ACHN (cell line): ENCODE data around the gene PRMT9.

Experiments
- DNase-seq: peaks from one replicate; pipeline ENCODE4 v3.0.0-alpha.2; 2015
- in situ Hi-C: cut with HindIII; loops from 2 replicates; pipeline ENCODE4 v1.10.0; 2017; ENCODE audit warnings: low sequenced_read_pairs, low pct_ligation_motif_present, low pct_unique_long_range_greater_than_20kb

Gene PRMT9

GRCh38 chr4:147689067-147689466 lies 5.1 kb upstream of the PRMT9 start:
- in situ Hi-C loops: no loop called here
- no peak for DNase-seq

DNA sequence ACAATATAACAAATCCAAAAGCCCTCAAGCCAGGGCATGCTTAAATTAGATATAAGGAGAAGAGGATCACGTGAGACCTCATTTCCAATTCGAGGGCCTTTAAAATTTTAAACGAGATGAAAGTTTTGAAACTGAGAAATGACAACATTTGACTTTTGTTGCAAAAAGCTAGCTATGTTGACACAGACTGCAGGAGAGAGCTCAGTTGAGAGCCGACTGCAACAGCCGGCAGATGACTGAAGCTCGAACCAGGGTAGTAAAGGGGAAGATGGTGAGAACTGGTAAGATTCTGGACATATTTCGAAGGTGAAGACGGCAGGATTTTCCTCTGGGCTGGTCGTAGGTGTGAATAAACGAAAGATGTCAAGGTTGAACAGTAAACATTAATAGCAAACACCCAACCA lies 773 bp downstream of the PRMT9 start:
- in situ Hi-C loops: no loop called here
- peak; percentile 11 for DNase-seq

DNA sequence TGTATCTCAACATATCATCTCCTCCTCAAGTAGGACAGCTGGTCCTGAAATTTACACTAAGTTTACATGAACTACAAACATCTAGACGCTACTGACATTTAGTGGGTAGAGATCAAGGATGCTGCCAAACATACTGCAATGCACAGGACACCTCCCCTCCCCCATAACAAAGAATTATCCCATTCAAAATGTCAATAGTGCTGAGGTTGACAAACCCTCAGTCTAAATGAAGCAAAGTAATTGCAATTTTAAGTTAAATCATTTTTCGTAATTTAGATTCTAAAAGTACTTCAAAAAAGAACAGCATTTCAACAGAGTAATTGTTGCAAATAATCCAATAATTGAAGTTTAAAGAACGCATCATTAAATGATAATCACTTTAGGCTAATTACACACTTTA lies 1.2 kb downstream of the PRMT9 start:
- no peak for DNase-seq
- in situ Hi-C loops: no loop called here

DNA sequence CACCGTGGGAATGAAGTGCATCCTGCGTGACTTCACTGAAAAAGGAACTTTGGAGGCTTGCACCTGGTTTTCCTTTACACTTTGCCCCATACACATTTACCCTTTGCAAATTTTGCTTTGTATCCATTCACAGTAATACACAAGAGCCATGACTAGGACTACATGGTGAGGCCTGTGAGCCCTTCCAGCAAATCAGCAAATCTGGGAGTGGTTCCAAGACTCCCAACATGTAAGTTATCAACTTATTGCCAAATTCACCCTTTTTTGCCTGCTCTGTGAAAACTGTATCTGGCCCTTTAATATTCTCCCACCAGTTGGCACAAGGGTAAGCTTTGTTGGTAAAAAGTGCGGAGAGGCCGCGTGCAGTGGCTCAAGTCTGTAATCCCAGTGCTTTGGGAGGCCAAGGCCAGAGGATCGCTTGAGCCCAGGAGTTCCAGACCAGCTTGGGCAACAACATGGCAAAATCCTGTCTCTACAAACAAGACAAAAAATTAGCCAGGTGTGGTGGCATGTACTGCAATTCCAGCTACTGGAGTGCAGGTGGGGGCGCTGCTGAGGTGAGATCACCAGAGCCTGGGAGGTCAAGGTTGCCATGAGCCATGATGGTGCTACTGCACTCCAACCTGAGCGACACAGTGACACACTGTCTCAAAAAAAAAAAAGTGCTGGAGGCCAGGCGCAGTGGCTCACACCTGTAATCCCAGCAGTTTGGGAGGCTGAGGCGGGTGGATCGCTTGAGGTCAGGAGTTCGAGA lies 5.0 kb downstream of the PRMT9 start:
- in situ Hi-C loops: no loop called here
- DNase-seq: no peak

- DNase-seq: no peak
- in situ Hi-C loops: no loop called here
Measured at GRCh38 chr4:147678106-147678505, 5.9 kb downstream of the PRMT9 start.

DNA sequence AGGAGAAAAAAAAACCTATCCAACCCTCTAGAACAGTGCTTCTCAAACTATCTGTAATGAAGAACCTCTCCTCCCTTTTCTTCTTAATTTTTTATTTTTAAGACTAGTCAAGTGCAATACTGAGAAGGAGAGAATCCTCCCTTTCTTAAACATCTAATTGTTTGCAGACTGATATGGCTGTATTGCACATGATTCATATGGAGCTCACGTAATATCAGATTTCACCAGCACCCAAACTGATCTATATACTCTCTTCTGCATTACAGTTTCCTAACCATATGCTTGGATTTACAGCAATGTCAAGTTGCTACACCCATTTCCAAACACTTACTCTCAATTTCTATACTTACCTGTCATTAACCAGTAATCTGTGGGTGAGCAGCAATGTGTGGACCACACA lies 9.5 kb downstream of the PRMT9 start:
- no peak for DNase-seq
- in situ Hi-C loops: no loop called here

- in situ Hi-C loops: no loop called here
- DNase-seq: no peak
Measured at GRCh38 chr4:147674073-147674472, 9.9 kb downstream of the PRMT9 start.

DNA sequence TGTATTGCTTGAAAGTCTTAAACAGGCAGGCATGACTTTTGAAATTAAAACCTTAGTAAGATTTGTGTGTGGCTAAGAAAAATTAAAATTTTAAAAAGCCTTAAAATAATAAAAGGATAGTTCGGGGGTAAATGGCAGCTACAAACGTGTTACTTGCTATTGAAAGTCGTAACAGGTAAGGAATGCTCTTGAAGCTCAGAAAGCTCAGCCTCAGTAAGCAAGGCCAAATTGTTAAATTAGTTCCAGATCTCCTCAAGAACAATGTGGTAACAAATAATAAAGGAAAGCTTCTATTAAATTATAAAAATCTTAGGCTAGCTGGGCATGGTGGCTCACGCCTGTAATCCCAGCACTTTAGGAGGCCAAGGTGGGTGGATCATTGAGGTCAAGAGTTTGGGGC lies 25.5 kb downstream of the PRMT9 start:
- in situ Hi-C loops: no loop called here
- DNase-seq: no peak

DNA sequence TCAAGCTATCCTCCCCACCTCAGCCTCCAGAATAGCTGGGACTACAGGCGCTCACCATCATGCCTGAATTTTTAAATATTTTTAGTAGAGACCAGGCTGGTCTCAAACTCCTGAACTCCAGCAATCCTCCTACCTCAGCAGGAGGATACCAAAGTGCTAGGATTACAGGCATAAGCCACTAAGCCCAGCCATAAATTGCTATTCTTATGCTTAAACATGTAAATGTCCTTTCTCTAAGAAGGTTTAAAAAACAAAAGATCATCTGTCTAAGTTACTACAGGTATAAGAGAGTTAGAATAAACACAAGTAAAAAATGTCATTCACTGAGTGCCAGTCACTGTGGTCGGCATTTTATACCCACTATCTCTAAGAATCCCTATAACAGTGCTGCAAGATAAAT lies 28.3 kb downstream of the PRMT9 start:
- in situ Hi-C loops: no loop called here
- no peak for DNase-seq

DNA sequence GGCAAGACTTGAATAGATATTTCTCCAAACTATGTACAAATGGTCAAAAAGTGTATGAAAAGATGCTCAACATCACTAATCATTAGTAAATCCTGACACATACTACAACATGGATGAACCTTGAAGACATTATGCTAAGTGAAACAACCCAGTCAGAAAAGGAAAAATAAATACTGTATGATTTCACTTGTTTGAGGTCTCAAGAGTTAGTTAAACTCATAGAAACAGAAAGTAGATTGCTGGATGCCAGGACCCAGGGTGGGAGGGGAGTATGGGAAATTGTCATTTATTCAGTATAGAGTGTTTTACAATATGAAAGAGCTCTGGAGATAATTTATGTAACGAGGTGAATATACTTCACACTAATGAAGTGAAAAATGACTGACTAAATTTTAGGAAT lies 32.4 kb downstream of the PRMT9 start:
- in situ Hi-C loops: no loop called here
- no peak for DNase-seq

- in situ Hi-C loops: no loop called here
- no peak for DNase-seq
Measured at GRCh38 chr4:147648656-147649055, 35.3 kb downstream of the PRMT9 start.

- in situ Hi-C loops: no loop called here
- no peak for DNase-seq
Measured at GRCh38 chr4:147645099-147645498, 38.9 kb downstream of the PRMT9 start.

GRCh38 chr4:147644471-147644870 lies 39.5 kb downstream of the PRMT9 start:
- no peak for DNase-seq
- in situ Hi-C loops: no loop called here

GRCh38 chr4:147643616-147644015 lies 40.3 kb downstream of the PRMT9 start:
- DNase-seq: no peak
- in situ Hi-C loops: no loop called here

DNA sequence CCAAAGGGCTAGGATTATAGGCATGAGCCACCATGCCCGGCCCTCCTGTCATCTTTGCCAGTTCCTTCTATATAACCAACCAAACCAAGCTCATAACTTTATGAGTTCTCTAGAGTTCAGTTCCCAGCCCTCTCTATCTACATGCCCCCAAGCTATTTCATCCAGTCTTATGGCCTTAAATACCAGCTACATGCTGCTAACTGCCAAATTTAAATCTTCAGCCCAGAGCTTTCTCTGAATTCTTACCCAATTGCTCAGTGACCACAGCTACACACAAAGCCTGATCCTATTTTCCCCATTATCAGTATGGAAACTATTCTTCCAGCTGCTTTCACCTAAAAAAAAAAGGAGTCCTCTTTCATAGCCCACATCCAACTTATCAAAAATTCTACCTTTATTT lies 43.6 kb downstream of the PRMT9 start:
- in situ Hi-C loops: no loop called here
- no peak for DNase-seq

DNA sequence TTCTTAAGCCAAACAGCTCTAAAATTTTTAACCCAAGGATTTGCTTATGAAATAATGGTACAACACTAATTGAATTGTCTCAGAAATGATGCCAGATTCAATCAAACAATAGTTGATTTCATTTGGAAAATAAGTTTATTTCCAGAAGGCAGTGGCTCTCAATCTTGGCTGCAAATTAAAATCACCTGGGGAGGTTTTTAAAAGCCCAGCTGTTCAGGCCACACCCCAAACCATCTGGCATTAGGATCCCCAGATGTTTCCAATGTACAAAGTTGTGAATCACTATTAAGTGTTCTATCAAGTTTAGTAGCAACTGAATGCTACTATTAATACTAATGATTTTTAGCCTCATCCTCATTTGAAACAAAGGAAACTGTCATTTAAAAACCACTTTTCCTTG lies 44.6 kb downstream of the PRMT9 start:
- DNase-seq: no peak
- in situ Hi-C loops: no loop called here

GRCh38 chr4:147638942-147639341 lies 45.0 kb downstream of the PRMT9 start:
- in situ Hi-C loops: no loop called here
- DNase-seq: peak; percentile 12

DNA sequence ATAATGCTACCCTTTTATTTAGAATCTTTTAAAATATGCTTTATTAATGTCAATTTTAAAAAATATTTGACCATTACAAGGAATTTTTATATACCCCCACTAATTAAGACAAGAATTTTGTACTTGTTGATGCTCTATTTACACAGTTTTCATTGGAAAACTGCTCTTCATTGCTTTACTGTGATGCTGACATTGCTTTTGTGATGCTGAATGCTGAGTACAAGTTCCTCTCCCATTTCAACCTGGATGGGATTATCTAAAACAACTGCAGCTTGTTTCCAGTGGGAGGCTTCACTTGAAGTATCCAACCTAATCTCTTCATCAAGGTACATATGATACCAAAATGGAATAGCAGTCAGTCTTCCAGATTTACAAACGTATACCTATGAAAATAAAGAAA lies 45.6 kb downstream of the PRMT9 start:
- in situ Hi-C loops: no loop called here
- no peak for DNase-seq

GRCh38 chr4:147635348-147635747 lies 48.6 kb downstream of the PRMT9 start:
- in situ Hi-C loops: no loop called here
- DNase-seq: no peak

GRCh38 chr4:147633643-147634042 lies 50.3 kb downstream of the PRMT9 start:
- no peak for DNase-seq
- in situ Hi-C loops: no loop called here

GRCh38 chr4:147633113-147633512 lies 50.9 kb downstream of the PRMT9 start:
- in situ Hi-C loops: no loop called here

More at GRCh38 chr4:147633113-147633512, 50.9 kb downstream of the PRMT9 start:
- DNase-seq: no peak
